MCF 10A (cell line): ENCODE data around the gene APEH. TPM values are rescaled to one million over a fixed set of nuclear protein-coding genes. Genes with fewer than 3 reads are reported as not detected.

ENCODE experiments used
- BruUV-seq: library from RNA; stranded (reverse); fragments of 400-500 nt; replicated peaks from 2 replicates; lab custom pipeline; 2021; lab: Mats Ljungman, UMichigan
- CTCF ChIA-PET: fragments of 300-600 bp; sonication (Branson Sonifier 250); formaldehyde crosslinking; extraction: SDS; loops from one replicate; lab custom pipeline; 2021; ENCODE audit warnings: antibody characterized with exemption, inconsistent platforms; lab: Yijun Ruan, JAX
- POLR2A ChIA-PET: fragments of 300-600, 350-650 bp; sonication (Branson Sonifier 250); formaldehyde crosslinking; extraction: SDS; loops from one replicate; lab custom pipeline; 2020; ENCODE audit warnings: antibody characterized with exemption, inconsistent platforms; lab: Yijun Ruan, JAX
- DNase-seq: peaks from one replicate; pipeline ENCODE4 v3.0.0-alpha.2; 2018; ENCODE audit not compliant: unreplicated experiment
- H3K27ac Mint-ChIP-seq: one replicate; pipeline ENCODE4 v1.8.0; 2022; ENCODE audit warnings: mild to moderate bottlenecking, low read depth, mixed read lengths; ENCODE audit not compliant: unreplicated experiment
- H3K27me3 Mint-ChIP-seq: one replicate; pipeline ENCODE4 v1.8.0; 2022; ENCODE audit warnings: mixed read lengths; ENCODE audit not compliant: insufficient read depth, unreplicated experiment
- H3K36me3 Mint-ChIP-seq: one replicate; pipeline ENCODE4 v1.8.0; 2022; ENCODE audit warnings: mild to moderate bottlenecking, moderate library complexity, mixed read lengths; ENCODE audit not compliant: insufficient read depth, unreplicated experiment
- H3K4me1 Mint-ChIP-seq: one replicate; pipeline ENCODE4 v1.8.0; 2022; ENCODE audit warnings: mixed read lengths; ENCODE audit not compliant: insufficient read depth, unreplicated experiment
- H3K4me3 Mint-ChIP-seq: one replicate; pipeline ENCODE4 v1.8.0; 2022; ENCODE audit warnings: mild to moderate bottlenecking, moderate library complexity, mixed read lengths; ENCODE audit not compliant: unreplicated experiment
- H3K9me3 Mint-ChIP-seq: one replicate; pipeline ENCODE4 v1.8.0; 2022; ENCODE audit warnings: mixed read lengths; ENCODE audit not compliant: unreplicated experiment
- intact Hi-C: fragments of 100-400 bp; cut with micrococcal nuclease; formaldehyde crosslinking; loops from 2 replicates; pipeline ENCODE4 v1.14.1; 2022
- total RNA-seq: library from RNA; stranded (reverse); gene quantifications from 2 replicates; pipeline ENCODE4 v1.2.3, GENCODE V29; 2022
- TF ChIP-seq, protein P1 (sequence below): fragments of 200-600 bp; IDR thresholded peaks from one replicate; pipeline ENCODE4 v1.8.0; 2022; ENCODE audit warnings: antibody characterized with exemption, mild to moderate bottlenecking; ENCODE audit not compliant: unreplicated experiment

APEH gene
- total RNA-seq, 1 experiment from 2014 or later, result 127 TPM

DNA sequence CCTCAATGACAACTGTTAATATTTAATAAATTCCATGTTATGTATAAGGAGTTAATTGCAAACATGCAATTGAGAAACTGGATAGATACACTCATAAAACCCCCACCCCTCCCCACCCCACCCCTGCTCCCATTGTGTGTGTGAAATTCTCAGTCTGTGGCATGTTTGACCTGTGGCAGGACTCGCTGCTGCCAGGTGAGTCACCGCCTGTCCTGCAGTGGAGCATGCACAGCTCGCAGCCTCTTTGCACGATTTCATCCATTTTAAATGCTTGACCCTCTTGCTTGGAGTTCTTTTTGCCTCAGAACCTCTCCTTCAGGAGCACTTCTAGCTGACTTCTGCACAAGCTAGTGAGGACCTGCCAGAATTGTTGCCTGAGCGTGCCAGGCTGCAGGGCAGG, 5.3 kb upstream of the APEH start:
- Mint-ChIP-seq H3K27me3 (no peaks in the 10 kb centered on the region), H3K27ac (no peak overlapping the region), H3K4me1 (peaks cover 18% of the 10 kb centered on the region), H3K36me3 (peaks cover 2% of the 10 kb centered on the region), H3K4me3 (no peak overlapping the region), H3K9me3 (no peaks in the 10 kb centered on the region)
- TF ChIP-seq, protein P1, sequence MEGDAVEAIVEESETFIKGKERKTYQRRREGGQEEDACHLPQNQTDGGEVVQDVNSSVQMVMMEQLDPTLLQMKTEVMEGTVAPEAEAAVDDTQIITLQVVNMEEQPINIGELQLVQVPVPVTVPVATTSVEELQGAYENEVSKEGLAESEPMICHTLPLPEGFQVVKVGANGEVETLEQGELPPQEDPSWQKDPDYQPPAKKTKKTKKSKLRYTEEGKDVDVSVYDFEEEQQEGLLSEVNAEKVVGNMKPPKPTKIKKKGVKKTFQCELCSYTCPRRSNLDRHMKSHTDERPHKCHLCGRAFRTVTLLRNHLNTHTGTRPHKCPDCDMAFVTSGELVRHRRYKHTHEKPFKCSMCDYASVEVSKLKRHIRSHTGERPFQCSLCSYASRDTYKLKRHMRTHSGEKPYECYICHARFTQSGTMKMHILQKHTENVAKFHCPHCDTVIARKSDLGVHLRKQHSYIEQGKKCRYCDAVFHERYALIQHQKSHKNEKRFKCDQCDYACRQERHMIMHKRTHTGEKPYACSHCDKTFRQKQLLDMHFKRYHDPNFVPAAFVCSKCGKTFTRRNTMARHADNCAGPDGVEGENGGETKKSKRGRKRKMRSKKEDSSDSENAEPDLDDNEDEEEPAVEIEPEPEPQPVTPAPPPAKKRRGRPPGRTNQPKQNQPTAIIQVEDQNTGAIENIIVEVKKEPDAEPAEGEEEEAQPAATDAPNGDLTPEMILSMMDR, result no peak
- POLR2A ChIA-PET, result interaction anchor here (1.0 to 1.9 kb wide), 5 partner anchors 55 to 168 kb away, joined by 3 to 19 read pairs (median 3); partner anchors contain the start of gene GMPPB
- intact Hi-C loops, result no loop called here
- CTCF ChIA-PET, result interaction anchor here (1.0 to 5.3 kb wide), 2 partner anchors 31 to 129 kb away, joined by 6 to 232 read pairs; no protein-coding TSS in a partner anchor
- BruUV-seq, result no TSS peak
- DNase-seq, result peak; percentile 55

DNA sequence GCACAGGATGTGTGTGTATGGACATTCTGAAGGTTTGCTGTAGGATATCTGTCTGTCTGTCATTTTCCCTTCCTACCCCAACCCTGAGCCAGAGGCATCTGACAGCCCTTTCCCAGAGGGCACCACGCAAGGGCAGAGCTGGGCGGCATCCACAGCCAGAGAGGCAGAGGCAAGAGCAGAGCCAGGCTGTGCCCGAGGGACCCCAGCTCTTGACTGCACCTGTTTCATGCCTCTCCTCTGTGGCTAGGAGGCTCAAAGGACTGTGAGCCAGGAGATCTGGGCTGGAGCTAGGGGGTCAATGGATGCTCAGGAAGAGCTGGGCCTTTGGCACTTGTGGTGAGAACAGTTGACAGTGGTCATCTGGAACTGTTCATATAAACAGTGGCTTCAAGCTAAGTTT, 4.8 kb upstream of the APEH start:
- CTCF ChIA-PET, result interaction anchor here (0.6 to 5.3 kb wide), 3 partner anchors 13 to 130 kb away, joined by 4 to 232 read pairs (median 6); no protein-coding TSS in a partner anchor

DNA sequence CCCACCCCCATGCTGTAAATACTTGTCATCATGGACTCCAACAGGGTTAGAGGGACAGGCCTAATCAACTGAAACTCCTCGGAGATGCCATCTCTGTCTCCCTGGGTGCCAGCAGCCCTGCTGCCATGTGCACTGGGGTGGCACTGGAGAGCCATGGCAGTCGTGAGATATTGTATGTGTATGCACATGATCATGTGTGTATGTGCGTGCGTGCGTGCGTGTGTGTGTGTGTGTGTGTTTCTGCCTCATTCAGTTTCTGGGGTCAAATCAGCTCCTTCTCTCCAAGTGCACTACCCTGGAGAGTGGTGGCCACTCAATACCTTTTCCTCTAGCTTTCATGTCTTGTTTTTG, 3.2 kb upstream of the APEH start:
- no peak overlapping the region for H3K27ac Mint-ChIP-seq
- ChIA-PET POLR2A (interaction anchor here (0.7 to 3.3 kb wide), 2 partner anchors 131 to 133 kb away, joined by 4 to 51 read pairs; no protein-coding TSS in a partner anchor), CTCF (interaction anchor here (0.6 to 5.3 kb wide), 22 partner anchors 8 to 195 kb away, joined by 3 to 232 read pairs (median 4); no protein-coding TSS in a partner anchor)
- TF ChIP-seq, protein P1, result no peak
- H3K9me3 Mint-ChIP-seq, result no peaks in the 10 kb centered on the region
- no peak overlapping the region for H3K4me3 Mint-ChIP-seq
- intact Hi-C loops, result loop anchor here (1.0 to 5.0 kb wide), 3 partner anchors 105 to 219 kb away; no protein-coding TSS in a partner anchor
- H3K27me3 Mint-ChIP-seq, result no peaks in the 10 kb centered on the region
- H3K36me3 Mint-ChIP-seq, result peaks cover 8% of the 10 kb centered on the region
- DNase-seq, result no peak
- no TSS peak for BruUV-seq
- peaks cover 12% of the 10 kb centered on the region for H3K4me1 Mint-ChIP-seq

More for the DNA sequence above, 4.8 kb upstream of the APEH start:
- peaks cover 18% of the 10 kb centered on the region for H3K4me1 Mint-ChIP-seq
- POLR2A ChIA-PET, result interaction anchor here (1.0 to 1.9 kb wide), 6 partner anchors 26 to 168 kb away, joined by 3 to 19 read pairs (median 3); partner anchors contain the start of gene GMPPB
- DNase-seq, result no peak
- TF ChIP-seq, protein P1, result no peak
- no peak overlapping the region for H3K4me3 Mint-ChIP-seq
- no peaks in the 10 kb centered on the region for H3K9me3 Mint-ChIP-seq
- no TSS peak for BruUV-seq
- peaks cover 7% of the 10 kb centered on the region for H3K36me3 Mint-ChIP-seq
- intact Hi-C loops, result no loop called here
- H3K27me3 Mint-ChIP-seq, result no peaks in the 10 kb centered on the region
- no peak overlapping the region for H3K27ac Mint-ChIP-seq

DNA sequence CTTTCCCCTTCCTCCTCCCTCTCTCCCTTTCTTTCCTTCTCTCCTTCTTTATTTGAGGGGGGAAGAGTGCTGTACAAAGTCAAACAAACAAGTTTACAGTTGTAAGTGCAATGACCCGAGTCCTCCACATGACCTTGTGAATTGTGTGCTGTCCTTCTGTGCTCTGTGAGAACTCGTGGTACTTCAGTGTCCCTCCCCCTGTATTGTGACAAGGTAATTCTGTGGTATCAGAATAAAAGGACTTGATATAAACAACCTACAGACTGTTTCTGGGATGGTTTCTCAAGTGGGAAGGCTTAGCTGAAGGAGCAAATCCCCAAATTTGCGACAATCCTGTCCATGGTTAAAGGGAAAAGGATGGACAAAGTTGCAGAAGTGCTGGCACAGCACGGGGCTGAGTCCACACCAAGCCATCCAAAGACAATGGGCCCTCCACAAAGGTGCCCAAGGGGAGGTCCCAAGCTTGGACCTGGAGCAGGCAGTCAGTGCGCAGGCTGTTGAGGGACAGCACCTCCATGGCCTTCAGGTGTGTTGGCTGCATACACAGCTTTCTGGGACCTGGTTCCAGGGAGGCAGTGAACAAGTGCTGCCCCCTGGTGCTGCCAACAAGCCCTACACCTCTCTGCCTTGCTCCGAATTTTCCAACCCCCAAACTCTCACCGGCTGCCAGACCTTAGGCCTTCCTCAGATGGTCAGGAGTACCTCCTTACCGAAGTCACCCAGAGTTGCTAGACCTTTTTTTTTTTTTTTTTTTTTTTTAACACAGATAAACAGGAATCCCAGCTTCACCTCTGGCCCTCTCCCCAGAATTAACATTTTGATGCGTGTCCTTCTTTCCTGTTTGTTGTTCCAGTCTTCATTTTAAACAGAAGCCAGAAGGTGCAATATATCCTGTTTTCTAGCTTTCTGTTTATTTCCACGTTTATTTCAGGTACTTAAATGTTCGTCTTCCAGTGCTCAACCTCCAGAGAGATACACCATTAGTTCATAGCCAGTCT, 2.6 kb upstream of the APEH start:
- Mint-ChIP-seq H3K9me3 (no peaks in the 10 kb centered on the region), H3K27me3 (no peaks in the 10 kb centered on the region), H3K4me1 (peaks cover 12% of the 10 kb centered on the region), H3K4me3 (peak overlapping the region; percentile 62), H3K36me3 (peaks cover 12% of the 10 kb centered on the region), H3K27ac (no peak overlapping the region)
- peak; percentile 80 for DNase-seq
- ChIA-PET POLR2A (interaction anchor here (0.6 to 3.3 kb wide), 6 partner anchors 105 to 148 kb away, joined by 3 to 51 read pairs (median 4); partner anchors contain the start of genes BSN and INKA1), CTCF (interaction anchor here (0.6 to 5.3 kb wide), 37 partner anchors 8 to 313 kb away, joined by 3 to 232 read pairs (median 4); no protein-coding TSS in a partner anchor)
- intact Hi-C loops, result loop anchor here (1.0 to 5.0 kb wide), 3 partner anchors 105 to 219 kb away; no protein-coding TSS in a partner anchor
- TF ChIP-seq, protein P1, result peak; percentile 89
- no TSS peak for BruUV-seq
